ENCODE data around the gene PTK6.

PTK6 gene

GRCh38 chr20:63505281-63505680 is 31.9 kb downstream of the PTK6 start:
- H3K36me3 ChIP-seq (ENCODE audit: insufficient read depth, low read depth, low read length): no peaks in the 10 kb centered on the region
- H3K4me3 ChIP-seq (ENCODE audit: low read length): no peak overlapping the region
- H3K27me3 ChIP-seq (ENCODE audit: insufficient read depth, low read length): peaks cover 17% of the 10 kb centered on the region
- no peak overlapping the region for H3K27ac ChIP-seq (ENCODE audit: low read length)
- H3K9me3 ChIP-seq (ENCODE audit: insufficient read depth, low read depth, low read length): no peaks in the 10 kb centered on the region; the same call in 1 of the 2 replicates
- no peak overlapping the region for H3K9ac ChIP-seq (ENCODE audit: low read depth, low read length)
- H3K4me1 ChIP-seq (ENCODE audit: insufficient read depth, low read length): no peaks in the 10 kb centered on the region; the same call in 1 of the 2 replicates

GRCh38 chr20:63504642-63505041 is 32.5 kb downstream of the PTK6 start:
- no peak overlapping the region for H3K27ac ChIP-seq (ENCODE audit: low read length)
- H3K36me3 ChIP-seq (ENCODE audit: insufficient read depth, low read depth, low read length): no peaks in the 10 kb centered on the region
- no peaks in the 10 kb centered on the region; the same call in 1 of the 2 replicates for H3K4me1 ChIP-seq (ENCODE audit: insufficient read depth, low read length)
- H3K9me3 ChIP-seq (ENCODE audit: insufficient read depth, low read depth, low read length): no peaks in the 10 kb centered on the region; the same call in 1 of the 2 replicates
- no peak overlapping the region for H3K4me3 ChIP-seq (ENCODE audit: low read length)
- H3K9ac ChIP-seq (ENCODE audit: low read depth, low read length): no peak overlapping the region
- H3K27me3 ChIP-seq (ENCODE audit: insufficient read depth, low read length): peaks cover 24% of the 10 kb centered on the region

- Histone ChIP-seq H3K4me3 (ENCODE audit: low read length) (no peak overlapping the region), H3K9ac (ENCODE audit: low read depth, low read length) (no peak overlapping the region), H3K36me3 (ENCODE audit: insufficient read depth, low read depth, low read length) (no peaks in the 10 kb centered on the region), H3K27me3 (ENCODE audit: insufficient read depth, low read length) (peaks cover 33% of the 10 kb centered on the region), H3K4me1 (ENCODE audit: insufficient read depth, low read length) (no peaks in the 10 kb centered on the region; the same call in 1 of the 2 replicates), H3K27ac (ENCODE audit: low read length) (no peak overlapping the region), H3K9me3 (ENCODE audit: insufficient read depth, low read depth, low read length) (no peaks in the 10 kb centered on the region; the same call in 1 of the 2 replicates)
Observed at GRCh38 chr20:63503524-63503923, 33.7 kb downstream of the PTK6 start.

- Histone ChIP-seq H3K27ac (ENCODE audit: low read length) (no peak overlapping the region), H3K9me3 (ENCODE audit: insufficient read depth, low read depth, low read length) (no peaks in the 10 kb centered on the region), H3K9ac (ENCODE audit: low read depth, low read length) (no peak overlapping the region; the same call in 1 of the 2 replicates), H3K4me1 (ENCODE audit: insufficient read depth, low read length) (no peaks in the 10 kb centered on the region; the same call in 1 of the 2 replicates), H3K4me3 (ENCODE audit: low read length) (no peak overlapping the region), H3K27me3 (ENCODE audit: insufficient read depth, low read length) (peaks cover 41% of the 10 kb centered on the region), H3K36me3 (ENCODE audit: insufficient read depth, low read depth, low read length) (no peaks in the 10 kb centered on the region)
Observed at GRCh38 chr20:63502671-63503172, 34.5 kb downstream of the PTK6 start.

GRCh38 chr20:63501818-63502670 is 35.1 kb downstream of the PTK6 start:
- Histone ChIP-seq H3K27me3 (ENCODE audit: insufficient read depth, low read length) (peaks cover 48% of the 10 kb centered on the region), H3K4me1 (ENCODE audit: insufficient read depth, low read length) (no peaks in the 10 kb centered on the region; the same call in 1 of the 2 replicates), H3K9ac (ENCODE audit: low read depth, low read length) (peak overlapping the region; percentile 27; the same call in 1 of the 2 replicates), H3K9me3 (ENCODE audit: insufficient read depth, low read depth, low read length) (no peaks in the 10 kb centered on the region), H3K36me3 (ENCODE audit: insufficient read depth, low read depth, low read length) (no peaks in the 10 kb centered on the region), H3K4me3 (ENCODE audit: low read length) (peak overlapping the region; percentile 70; the same call in 1 of the 2 replicates), H3K27ac (ENCODE audit: low read length) (no peak overlapping the region)

GRCh38 chr20:63500902-63501817 is 36.0 kb downstream of the PTK6 start:
- Histone ChIP-seq H3K4me3 (ENCODE audit: low read length) (0 out of 2 replicates have a peak overlapping the region, but pooled peaks have one; percentile 70), H3K36me3 (ENCODE audit: insufficient read depth, low read depth, low read length) (no peaks in the 10 kb centered on the region), H3K27ac (ENCODE audit: low read length) (no peak overlapping the region), H3K27me3 (ENCODE audit: insufficient read depth, low read length) (peaks cover 56% of the 10 kb centered on the region), H3K9ac (ENCODE audit: low read depth, low read length) (no peak overlapping the region), H3K4me1 (ENCODE audit: insufficient read depth, low read length) (no peaks in the 10 kb centered on the region; the same call in 1 of the 2 replicates), H3K9me3 (ENCODE audit: insufficient read depth, low read depth, low read length) (no peaks in the 10 kb centered on the region)

GRCh38 chr20:63500151-63500901 is 36.9 kb downstream of the PTK6 start:
- Histone ChIP-seq H3K4me1 (ENCODE audit: insufficient read depth, low read length) (no peaks in the 10 kb centered on the region; the same call in 1 of the 2 replicates), H3K36me3 (ENCODE audit: insufficient read depth, low read depth, low read length) (no peaks in the 10 kb centered on the region), H3K9me3 (ENCODE audit: insufficient read depth, low read depth, low read length) (no peaks in the 10 kb centered on the region), H3K27ac (ENCODE audit: low read length) (no peak overlapping the region), H3K4me3 (ENCODE audit: low read length) (no peak overlapping the region), H3K9ac (ENCODE audit: low read depth, low read length) (no peak overlapping the region), H3K27me3 (ENCODE audit: insufficient read depth, low read length) (peaks cover 63% of the 10 kb centered on the region)

- Histone ChIP-seq H3K9ac (ENCODE audit: low read depth, low read length) (no peak overlapping the region), H3K4me1 (ENCODE audit: insufficient read depth, low read length) (no peaks in the 10 kb centered on the region; the same call in 1 of the 2 replicates), H3K4me3 (ENCODE audit: low read length) (peak overlapping the region; percentile 56; the same call in 1 of the 2 replicates), H3K27ac (ENCODE audit: low read length) (no peak overlapping the region), H3K27me3 (ENCODE audit: insufficient read depth, low read length) (peaks cover 63% of the 10 kb centered on the region), H3K9me3 (ENCODE audit: insufficient read depth, low read depth, low read length) (no peaks in the 10 kb centered on the region), H3K36me3 (ENCODE audit: insufficient read depth, low read depth, low read length) (no peaks in the 10 kb centered on the region)
Observed at GRCh38 chr20:63499338-63499969, 37.7 kb downstream of the PTK6 start.

GRCh38 chr20:63498960-63499337 is 38.2 kb downstream of the PTK6 start, which contains the start of gene EEF1A2:
TSS of gene EEF1A2 (minus strand) at chr20:63499083. CDS start at chr20:63497763, 1,320 bp downstream.
- H3K4me3 ChIP-seq (ENCODE audit: low read length): peak within 1 kb of the TSS; percentile 56; the same call in 1 of the 2 replicates
- H3K36me3 ChIP-seq (ENCODE audit: insufficient read depth, low read depth, low read length): no peaks in the 10 kb centered on the region
- peaks cover 60% of the 10 kb centered on the region for H3K27me3 ChIP-seq (ENCODE audit: insufficient read depth, low read length)
- H3K9me3 ChIP-seq (ENCODE audit: insufficient read depth, low read depth, low read length): no peaks in the 10 kb centered on the region
- no peak within 1 kb of the TSS for H3K9ac ChIP-seq (ENCODE audit: low read depth, low read length)
- no peaks in the 10 kb centered on the region; the same call in 1 of the 2 replicates for H3K4me1 ChIP-seq (ENCODE audit: insufficient read depth, low read length)
- no peak within 1 kb of the TSS for H3K27ac ChIP-seq (ENCODE audit: low read length)
